Esophagus squamous epithelium (tissue), 5 donors: Measurements from ENCODE around the gene ANKRD17. TPM values are rescaled to one million over a fixed set of nuclear protein-coding genes. Genes with fewer than 3 reads are reported as not detected.

Source experiments
- DNase-seq: peaks from one replicate; lab custom pipeline; 2025; lab: John Stamatoyannopoulos, UW
- H3K27ac ChIP-seq, 4 donors: fragments of 200-600 bp; sonication (generic); one replicate each; pipeline ENCODE4 v1.5.1; 2016 to 2019; ENCODE audit warnings: mild to moderate bottlenecking in 1 of 4
- H3K27me3 ChIP-seq, 4 donors: fragments of 200-600 bp; sonication (generic); 1 replicate in 3 of 4; 2 replicates in 1 of 4; pipeline versions ENCODE4 v1.5.1 to v1.6.0; 2017 to 2021; ENCODE audit warnings: antibody characterized with exemption in 1 of 4
- H3K36me3 ChIP-seq, 3 donors: fragments of 200-600 bp; sonication (generic); one replicate each; pipeline ENCODE4 v1.5.1; 2016 to 2019
- H3K4me1 ChIP-seq, 3 donors: fragments of 200-600 bp; sonication (generic); one replicate each; pipeline ENCODE4 v1.5.1; 2017 to 2019
- H3K4me3 ChIP-seq, 4 donors: fragments of 200-600 bp; sonication (generic); 1 replicate in 3 of 4; 2 replicates in 1 of 4; pipeline ENCODE4 v1.5.1; 2016 to 2019; ENCODE audit warnings: mild to moderate bottlenecking in 2 of 4, moderate library complexity in 1 of 4
- H3K9me3 ChIP-seq, 3 donors: fragments of 200-600 bp; sonication (generic); one replicate each; pipeline ENCODE4 v1.5.1; 2016 to 2019
- CTCF ChIP-seq, 6 experiments: fragments of 450-650 bp in 4 of 6; fragments of 200-600 bp in 2 of 6; sonication (generic) in 2 of 6; IDR thresholded peaks; one replicate each; pipeline ENCODE4 v1.5.1; 2016 to 2019; ENCODE audit warnings: antibody characterized with exemption in 6 of 6, mild to moderate bottlenecking in 4 of 6, moderate library complexity in 4 of 6
- POLR2A ChIP-seq, 4 donors: fragments of 450-650 bp; IDR thresholded peaks; one replicate each; pipeline ENCODE4 v1.6.1; 2017; ENCODE audit warnings: antibody characterized with exemption in 4 of 4, mild to moderate bottlenecking in 4 of 4, moderate library complexity in 3 of 4
- WGBS, 2 donors: methylation state at CpG; one replicate each; pipeline ENCODE4 v1.1.5; 2018; 5-methylcytosine and 5-hydroxymethylcytosine counted together
- intact Hi-C: fragments of 100-400 bp; cut with DNase I; formaldehyde crosslinking; loops from one replicate; pipeline ENCODE4 v1.15.0; 2022
- total RNA-seq, 4 donors: library from RNA; depleted of rRNA; stranded (reverse); fragments of >200 nt; gene quantifications; one replicate each; pipeline ENCODE4 v1.1.0, GENCODE V29; 2016
- donor health status: DM: yes; HTN: yes; CAD: no.

The ANKRD17 gene
- total RNA-seq, 4 donors from 2014 or later, result 31.3 to 55.5 (median 47.5) TPM

- Histone ChIP-seq H3K27ac (no peak overlapping the region), H3K4me1 (peaks cover 0 to 16% (median 0%) of the 10 kb centered on the region in 3 donors), H3K9me3 (no peaks in the 10 kb centered on the region), H3K36me3 (peaks cover 0 to 39% (median 4%) of the 10 kb centered on the region in 3 donors), H3K27me3 (no peaks in the 10 kb centered on the region), H3K4me3 (no peak overlapping the region)
- WGBS, 2 donors, result 74 to 84% methylated on average over 5 of the region's 5 CpGs
- intact Hi-C loops, result no loop called here
- DNase-seq, result no peak
- TF ChIP-seq POLR2A (IDR thresholded peaks at IDR 0.05) (no peak), CTCF (IDR thresholded peaks at IDR 0.05) (no peak)
Measured at GRCh38 chr4:73178389-73178788, 80.2 kb downstream of the ANKRD17 start.

- TF ChIP-seq POLR2A (IDR thresholded peaks at IDR 0.05) (no peak), CTCF (IDR thresholded peaks at IDR 0.05) (no peak)
- 71% methylated on average over 2 of the region's 2 CpGs for WGBS, 2 donors
- intact Hi-C loops, result no loop called here
Measured at GRCh38 chr4:73172161-73172560, 86.4 kb downstream of the ANKRD17 start.

GRCh38 chr4:73170518-73171198, 87.9 kb downstream of the ANKRD17 start:
- intact Hi-C loops, result no loop called here
- Histone ChIP-seq H3K4me1 (peaks cover 0 to 30% (median 0%) of the 10 kb centered on the region in 3 donors), H3K9me3 (no peaks in the 10 kb centered on the region), H3K4me3 (no peak overlapping the region), H3K27me3 (no peaks in the 10 kb centered on the region), H3K36me3 (peaks cover 4 to 100% (median 18%) of the 10 kb centered on the region in 3 donors), H3K27ac (peak overlapping the region in 2 of 4 donors; percentile 30 to 38)
- WGBS, 2 donors, result 29 to 53% methylated on average over 2 to 3 of the region's 7 CpGs
- TF ChIP-seq POLR2A (IDR thresholded peaks at IDR 0.05) (no peak), CTCF (IDR thresholded peaks at IDR 0.05) (no peak)
- no peak for DNase-seq

More at GRCh38 chr4:73172161-73172560, 86.4 kb downstream of the ANKRD17 start:
- Histone ChIP-seq H3K9me3 (no peaks in the 10 kb centered on the region), H3K4me1 (peaks cover 0 to 35% (median 0%) of the 10 kb centered on the region in 3 donors), H3K36me3 (peaks cover 4 to 98% (median 18%) of the 10 kb centered on the region in 3 donors), H3K27ac (no peak overlapping the region), H3K4me3 (no peak overlapping the region), H3K27me3 (no peaks in the 10 kb centered on the region)
- DNase-seq, result no peak

- H3K27me3 ChIP-seq, result no peaks in the 10 kb centered on the region
- TF ChIP-seq CTCF (IDR thresholded peaks at IDR 0.05), result no peak
- no peak for TF ChIP-seq POLR2A (IDR thresholded peaks at IDR 0.05)
- DNase-seq, result no peak
- H3K9me3 ChIP-seq, result no peaks in the 10 kb centered on the region
- intact Hi-C loops, result no loop called here
- peaks cover 0 to 91% (median 18%) of the 10 kb centered on the region in 3 donors for H3K36me3 ChIP-seq
- no peak overlapping the region for H3K4me3 ChIP-seq
- H3K27ac ChIP-seq, result no peak overlapping the region
- peaks cover 0 to 15% (median 0%) of the 10 kb centered on the region in 3 donors for H3K4me1 ChIP-seq
Measured at GRCh38 chr4:73166212-73166611, 92.4 kb downstream of the ANKRD17 start.

- Histone ChIP-seq H3K9me3 (no peaks in the 10 kb centered on the region), H3K27me3 (no peaks in the 10 kb centered on the region), H3K4me1 (no peaks in the 10 kb centered on the region), H3K4me3 (no peak overlapping the region), H3K36me3 (peaks cover 0 to 89% (median 4%) of the 10 kb centered on the region in 3 donors), H3K27ac (no peak overlapping the region)
- WGBS, 2 donors, result 84 to 92% methylated on average over 8 of the region's 8 CpGs
- no peak for TF ChIP-seq POLR2A (IDR thresholded peaks at IDR 0.05)
- TF ChIP-seq CTCF (IDR thresholded peaks at IDR 0.05), result no peak
- intact Hi-C loops, result no loop called here
- DNase-seq, result no peak
Measured at GRCh38 chr4:73161527-73162185, 96.9 kb downstream of the ANKRD17 start.
